Measurements from ENCODE around the gene CAMKK1. TPM values are rescaled to one million over a fixed set of nuclear protein-coding genes. Genes with fewer than 3 reads are reported as not detected.
A peak's percentile ranks its signal among the peaks of the same experiment; 100 is the strongest.

CAMKK1 gene
- total RNA-seq: 1 to 10 TPM; 3.3 to 9.5 (median 3.8) TPM

DNA sequence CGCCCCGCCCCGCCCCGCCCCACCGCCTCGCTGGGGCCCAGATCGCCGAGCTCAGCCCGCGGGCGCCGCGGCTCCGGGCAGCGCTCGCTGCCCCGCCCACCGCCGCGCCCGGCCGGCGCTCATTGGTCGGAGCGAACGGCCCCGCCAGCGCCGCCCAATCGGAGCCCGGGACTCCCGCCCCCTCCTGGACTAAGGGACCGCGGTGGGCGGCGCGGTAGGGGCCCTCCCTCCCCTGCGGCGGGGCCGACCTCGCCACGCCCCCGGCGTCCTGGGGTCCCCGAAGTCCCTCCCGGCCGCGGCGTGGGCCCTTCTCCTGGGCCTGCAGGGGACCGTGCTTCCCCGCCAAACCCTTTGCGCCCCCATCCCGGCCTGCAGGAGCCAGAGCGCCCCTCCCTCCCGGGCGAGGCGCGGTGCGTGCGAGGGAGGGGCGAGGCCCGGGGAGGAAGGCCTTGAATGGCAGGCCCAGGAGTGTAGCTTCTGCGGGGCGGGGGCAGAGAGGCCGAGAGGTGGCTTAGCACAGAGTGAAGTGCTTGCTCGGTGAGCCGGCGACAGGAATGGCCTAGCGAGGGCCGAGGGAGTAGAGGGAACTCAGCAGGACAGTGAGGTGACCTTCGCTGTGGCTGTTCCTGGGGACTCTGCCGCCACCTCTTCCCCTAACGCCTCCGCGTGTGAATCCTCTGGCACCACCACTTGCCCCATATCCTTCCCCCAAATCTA is at the start of gene CAMKK1:
CAMKK1 (minus strand) TSS at position 51 of the 717 bp plus-strand sequence. CDS start 7,366 bp downstream, outside the sequence.
- TF ChIP-seq, protein P1, sequence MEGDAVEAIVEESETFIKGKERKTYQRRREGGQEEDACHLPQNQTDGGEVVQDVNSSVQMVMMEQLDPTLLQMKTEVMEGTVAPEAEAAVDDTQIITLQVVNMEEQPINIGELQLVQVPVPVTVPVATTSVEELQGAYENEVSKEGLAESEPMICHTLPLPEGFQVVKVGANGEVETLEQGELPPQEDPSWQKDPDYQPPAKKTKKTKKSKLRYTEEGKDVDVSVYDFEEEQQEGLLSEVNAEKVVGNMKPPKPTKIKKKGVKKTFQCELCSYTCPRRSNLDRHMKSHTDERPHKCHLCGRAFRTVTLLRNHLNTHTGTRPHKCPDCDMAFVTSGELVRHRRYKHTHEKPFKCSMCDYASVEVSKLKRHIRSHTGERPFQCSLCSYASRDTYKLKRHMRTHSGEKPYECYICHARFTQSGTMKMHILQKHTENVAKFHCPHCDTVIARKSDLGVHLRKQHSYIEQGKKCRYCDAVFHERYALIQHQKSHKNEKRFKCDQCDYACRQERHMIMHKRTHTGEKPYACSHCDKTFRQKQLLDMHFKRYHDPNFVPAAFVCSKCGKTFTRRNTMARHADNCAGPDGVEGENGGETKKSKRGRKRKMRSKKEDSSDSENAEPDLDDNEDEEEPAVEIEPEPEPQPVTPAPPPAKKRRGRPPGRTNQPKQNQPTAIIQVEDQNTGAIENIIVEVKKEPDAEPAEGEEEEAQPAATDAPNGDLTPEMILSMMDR (IDR thresholded peaks at IDR 0.05): peak in 2 of 6 experiments; percentile 33
- peak in 2 of 4 donors; percentile 22 to 35 for TF ChIP-seq POLR2A (IDR thresholded peaks at IDR 0.05)
- intact Hi-C loops (cut with DNase I): no loop called here
- peaks cover 66 to 83% (median 76%) of the 10 kb centered on the region in 3 donors for H3K4me1 ChIP-seq
- DNase-seq: no peak
- WGBS, 2 donors: 17 to 26% methylated on average over 4 to 8 of the region's 75 CpGs
- H3K4me3 ChIP-seq: peak within 1 kb of the TSS; percentile 54 to 91 (median 62)
- H3K27ac ChIP-seq: peak within 1 kb of the TSS; percentile 83 to 94 (median 90)
- H3K27me3 ChIP-seq: no peaks in the 10 kb centered on the region
- H3K9me3 ChIP-seq: no peaks in the 10 kb centered on the region
- no peaks in the 10 kb centered on the region for H3K36me3 ChIP-seq

DNA sequence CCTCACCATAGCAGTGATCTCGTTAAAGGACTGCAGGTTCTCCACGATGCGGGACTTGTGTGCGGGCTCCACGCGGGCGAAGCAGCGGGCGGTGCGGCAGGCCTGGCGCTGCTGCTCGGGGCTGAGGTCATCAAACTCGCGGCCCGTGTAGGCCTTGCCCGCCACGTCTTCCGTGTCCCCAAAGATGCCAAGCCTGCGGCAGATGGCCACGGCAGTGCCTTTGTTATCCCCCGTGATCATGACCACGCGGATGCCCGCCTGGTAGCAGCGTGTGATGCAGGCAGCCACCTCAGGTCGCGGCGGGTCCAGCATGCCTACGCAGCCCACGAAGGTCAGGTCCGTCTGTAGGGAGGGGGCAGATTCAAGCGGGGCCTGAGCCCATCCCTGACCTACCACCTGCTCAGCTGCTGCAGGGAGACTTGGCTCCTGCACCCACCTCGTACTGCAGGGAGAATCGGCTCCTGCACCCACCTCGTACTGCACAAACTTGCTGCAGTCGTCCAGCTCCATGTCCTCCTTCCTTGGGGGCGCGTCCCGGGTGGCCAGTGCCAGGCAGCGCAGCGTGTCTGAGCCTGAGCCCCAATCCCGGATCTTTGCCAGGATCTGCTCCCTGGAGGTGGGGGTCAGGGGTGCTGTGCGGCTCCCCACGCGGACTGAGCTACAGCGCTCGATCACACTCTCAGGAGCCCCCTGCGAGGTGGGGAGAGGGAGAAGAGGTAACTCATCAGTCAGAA is 48.3 kb upstream of the CAMKK1 start:
- H3K27ac ChIP-seq: no peak overlapping the region
- H3K4me1 ChIP-seq: peaks cover 0 to 19% (median 4%) of the 10 kb centered on the region in 3 donors
- H3K27me3 ChIP-seq: no peaks in the 10 kb centered on the region
- H3K4me3 ChIP-seq: no peak overlapping the region
- peaks cover 0 to 38% (median 0%) of the 10 kb centered on the region in 3 donors for H3K36me3 ChIP-seq
- no peaks in the 10 kb centered on the region for H3K9me3 ChIP-seq
- no peak for DNase-seq
- intact Hi-C loops (cut with DNase I): no loop called here
- TF ChIP-seq, protein P1 (IDR thresholded peaks at IDR 0.05): no peak
- TF ChIP-seq POLR2A (IDR thresholded peaks at IDR 0.05): no peak
- WGBS, 2 donors: 81 to 87% methylated on average over 3 to 6 of the region's 48 CpGs

DNA sequence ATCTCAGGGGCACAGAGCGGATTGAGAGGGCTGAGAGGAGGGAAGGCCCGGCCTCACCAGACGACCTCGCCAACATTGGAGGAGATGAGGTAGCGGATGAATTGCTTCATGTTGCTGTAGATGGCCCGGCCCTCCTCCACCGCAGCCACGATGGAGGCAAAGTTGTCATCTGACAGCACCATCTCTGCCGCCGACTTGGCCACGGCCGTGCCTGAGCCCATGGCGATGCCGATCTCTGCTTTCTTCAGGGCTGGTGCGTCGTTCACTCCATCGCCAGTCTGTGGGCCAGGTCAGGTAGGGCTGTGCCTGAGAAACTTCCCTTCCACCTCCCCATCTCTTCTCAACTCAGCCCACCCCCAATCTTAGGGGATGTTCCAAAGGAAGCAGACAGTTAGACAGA is 44.5 kb upstream of the CAMKK1 start:
- intact Hi-C loops (cut with DNase I): no loop called here
- H3K36me3 ChIP-seq: peaks cover 0 to 42% (median 0%) of the 10 kb centered on the region in 3 donors
- WGBS, 2 donors: no CpG with 5 or more reads among the region's 17 CpGs
- no peak for DNase-seq
- no peaks in the 10 kb centered on the region for H3K27me3 ChIP-seq
- no peak overlapping the region for H3K4me3 ChIP-seq
- H3K9me3 ChIP-seq: no peaks in the 10 kb centered on the region
- no peak for TF ChIP-seq POLR2A (IDR thresholded peaks at IDR 0.05)
- TF ChIP-seq, protein P1 (IDR thresholded peaks at IDR 0.05): no peak
- H3K27ac ChIP-seq: no peak overlapping the region
- H3K4me1 ChIP-seq: peaks cover 0 to 6% (median 0%) of the 10 kb centered on the region in 3 donors

DNA sequence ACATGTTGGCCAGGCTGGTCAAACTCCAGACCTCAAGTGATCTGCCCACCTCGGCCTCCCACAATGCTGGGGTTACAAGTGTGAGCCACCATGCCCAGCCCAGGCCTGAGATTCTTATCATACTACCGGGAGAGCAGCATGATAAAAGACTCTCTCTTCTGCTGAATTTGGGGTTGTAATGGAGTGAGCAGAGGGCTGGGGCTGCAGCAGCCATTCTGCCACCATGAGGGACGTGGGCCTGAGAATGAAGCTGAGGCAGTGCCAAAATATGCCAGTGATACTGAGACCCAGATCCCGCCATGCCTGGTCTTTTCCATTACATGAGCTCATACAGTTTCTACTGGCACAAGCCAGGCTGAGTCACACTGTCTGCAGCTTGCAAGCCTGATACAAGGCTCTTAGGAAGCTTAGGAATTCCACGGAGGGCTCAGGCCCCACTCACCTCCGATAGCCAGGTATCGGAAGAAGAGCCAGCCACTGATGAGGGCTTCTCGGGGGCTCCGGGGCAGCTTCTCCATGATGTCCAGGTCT is 43.0 kb upstream of the CAMKK1 start:
- intact Hi-C loops (cut with DNase I): no loop called here
- H3K9me3 ChIP-seq: no peaks in the 10 kb centered on the region
- H3K4me3 ChIP-seq: no peak overlapping the region
- no peaks in the 10 kb centered on the region for H3K27me3 ChIP-seq
- H3K4me1 ChIP-seq: peaks cover 0 to 6% (median 0%) of the 10 kb centered on the region in 3 donors
- H3K27ac ChIP-seq: no peak overlapping the region
- no peak for TF ChIP-seq POLR2A (IDR thresholded peaks at IDR 0.05)
- TF ChIP-seq, protein P1 (IDR thresholded peaks at IDR 0.05): no peak
- no peak for DNase-seq
- 82 to 87% methylated on average over 3 of the region's 9 CpGs for WGBS, 2 donors
- peaks cover 0 to 36% (median 0%) of the 10 kb centered on the region in 3 donors for H3K36me3 ChIP-seq

DNA sequence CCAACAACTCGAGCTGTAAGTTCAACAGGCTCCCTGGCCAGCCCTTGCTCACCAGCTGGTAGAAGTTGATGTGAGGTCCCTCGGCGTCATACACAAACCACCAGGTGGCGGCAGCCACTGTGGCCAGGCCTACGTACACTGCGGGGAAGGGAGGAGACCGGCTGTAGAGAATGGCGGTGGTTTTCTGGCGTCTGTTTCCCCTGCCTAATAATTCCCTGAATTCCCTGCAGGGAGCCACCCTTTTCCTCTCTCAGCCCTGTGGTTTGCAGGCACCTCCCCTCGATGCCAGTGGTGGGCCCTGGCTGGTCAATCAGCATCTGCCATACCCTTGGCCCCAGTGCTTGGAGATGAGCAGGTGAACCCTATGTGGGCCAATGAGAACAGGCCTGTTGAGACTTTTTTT is 42.3 kb upstream of the CAMKK1 start:
- no peak overlapping the region for H3K27ac ChIP-seq
- no peak overlapping the region for H3K4me3 ChIP-seq
- peaks cover 0 to 33% (median 0%) of the 10 kb centered on the region in 3 donors for H3K36me3 ChIP-seq
- H3K4me1 ChIP-seq: peaks cover 0 to 6% (median 0%) of the 10 kb centered on the region in 3 donors
- no peak for DNase-seq
- TF ChIP-seq POLR2A (IDR thresholded peaks at IDR 0.05): no peak
- TF ChIP-seq, protein P1 (IDR thresholded peaks at IDR 0.05): peak; percentile 17 to 82 (median 69)
- intact Hi-C loops (cut with DNase I): no loop called here
- no peaks in the 10 kb centered on the region for H3K9me3 ChIP-seq
- H3K27me3 ChIP-seq: no peaks in the 10 kb centered on the region
- 23 to 32% methylated on average over 9 of the region's 10 CpGs for WGBS, 2 donors

All from esophagus squamous epithelium (tissue), 5 donors.